GM19463 (cell line): ENCODE data around the gene CAPZA3.
"Not testable (repeated sequence)": the region's sequence is repeated elsewhere in the genome, so short reads cannot be mapped to it uniquely, and the experiment has no call there.

ENCODE experiments used
- ATAC-seq: cut with Tn5 transposase; IDR thresholded peaks from one replicate; pipeline ENCODE4 v1.9.1; 2021; ENCODE audit warnings: mild to moderate bottlenecking, moderate library complexity; ENCODE audit not compliant: unreplicated experiment

The CAPZA3 gene

DNA sequence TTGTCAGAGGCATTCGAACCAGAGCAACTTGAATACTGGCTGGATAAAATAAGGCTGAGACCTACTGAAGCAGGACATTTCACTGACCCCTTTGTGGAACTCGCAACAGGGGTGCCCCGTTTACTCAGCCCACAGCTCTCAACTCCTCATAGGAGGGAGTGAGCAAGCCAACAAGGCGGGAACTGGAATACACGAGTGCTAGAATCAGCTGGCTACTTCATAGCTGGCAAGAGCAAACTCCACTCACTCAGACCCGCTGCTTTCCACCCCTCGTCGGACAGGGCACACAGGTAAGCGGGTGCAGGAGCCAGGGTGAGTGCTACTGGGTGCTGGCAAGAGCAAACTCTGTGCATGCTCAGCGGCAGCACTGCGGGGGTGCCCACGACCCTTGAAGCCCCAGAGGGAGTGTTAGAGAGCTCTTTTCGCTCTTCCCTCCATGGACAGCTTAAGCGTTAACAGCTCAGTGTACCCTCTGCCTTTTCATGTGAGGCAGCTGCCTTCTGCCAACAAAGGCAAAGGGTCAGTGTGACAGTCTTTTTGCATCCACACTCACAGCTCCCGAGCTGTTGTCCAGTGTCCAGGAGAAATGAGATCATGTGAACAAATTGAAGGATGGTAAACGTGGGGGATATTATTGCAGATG is 15.7 kb downstream of the CAPZA3 start:
- no peak for ATAC-seq

GRCh38 chr12:18754124-18754707 is 16.3 kb downstream of the CAPZA3 start:
- ATAC-seq = no peak

- no peak for ATAC-seq
Observed at GRCh38 chr12:18755341-18755740, 17.4 kb downstream of the CAPZA3 start.

DNA sequence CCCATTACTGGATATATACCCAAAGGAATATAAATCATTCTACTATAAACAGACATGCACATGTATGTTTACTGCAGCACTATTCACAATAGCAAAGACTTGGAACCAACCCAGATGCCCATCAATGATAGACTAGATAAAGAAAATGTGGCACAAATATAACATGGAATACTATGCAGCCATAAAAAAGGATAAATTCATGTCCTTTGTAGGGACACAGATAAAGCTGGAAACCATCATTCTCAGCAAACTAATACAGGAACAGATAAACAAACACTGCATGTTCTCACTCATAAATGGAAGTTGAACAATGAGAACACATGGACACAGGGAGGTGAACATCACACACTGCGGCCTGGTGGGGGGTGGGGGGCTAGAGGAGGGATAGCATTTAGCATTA is 28.6 kb downstream of the CAPZA3 start:
- not testable (repeated sequence) for ATAC-seq

DNA sequence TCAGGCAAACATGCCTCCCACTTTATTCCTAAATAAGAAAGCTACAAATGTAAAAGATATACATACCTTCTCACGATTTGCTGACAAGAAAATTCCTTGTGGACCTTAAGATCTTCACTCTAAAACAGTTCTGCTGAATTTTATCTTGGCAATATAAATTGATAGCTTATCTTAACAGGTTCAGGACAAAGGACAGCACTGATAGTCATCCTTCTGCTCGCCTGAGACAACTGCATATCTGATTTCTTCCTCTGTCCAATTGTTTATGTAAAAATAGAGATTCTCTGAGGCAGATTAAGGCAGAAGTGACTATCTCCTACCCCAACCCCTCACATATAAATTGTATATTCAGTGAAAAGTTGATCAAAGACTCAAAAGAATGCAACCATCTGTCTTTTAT is 44.9 kb downstream of the CAPZA3 start:
- ATAC-seq = no peak

DNA sequence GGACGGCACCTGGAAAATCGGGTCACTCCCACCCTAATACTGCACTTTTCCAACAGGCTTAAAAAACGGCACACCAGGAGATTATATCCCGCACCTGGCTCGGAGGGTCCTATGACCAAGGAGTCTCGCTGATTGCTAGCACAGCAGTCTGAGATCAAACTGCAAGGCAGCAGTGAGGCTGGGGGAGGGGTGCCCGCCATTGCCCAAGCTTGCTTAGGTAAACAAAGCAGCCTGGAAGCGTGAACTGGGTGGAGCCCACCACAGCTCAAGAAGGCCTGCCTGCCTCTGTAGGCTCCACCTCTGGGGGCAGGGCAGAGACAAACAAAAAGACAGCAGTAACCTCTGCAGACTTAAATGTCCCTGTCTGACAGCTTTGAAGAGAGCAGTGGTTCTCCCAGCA is 47.5 kb downstream of the CAPZA3 start:
- not testable (repeated sequence) for ATAC-seq
